Measurements from ENCODE around the gene GOSR2.
"Not testable (repeated sequence)": the region's sequence is repeated elsewhere in the genome, so short reads cannot be mapped to it uniquely, and the experiment has no call there.

Gene GOSR2

GRCh38 chr17:46894024-46894423 is 28.9 kb upstream of the GOSR2 start:
- DNase-seq (ENCODE audit: low read depth in 2 of 2): no peak

GRCh38 chr17:46894476-46895151 is 28.3 kb upstream of the GOSR2 start:
- DNase-seq (ENCODE audit: low read depth in 2 of 2): no peak

GRCh38 chr17:46895171-46895570 is 27.8 kb upstream of the GOSR2 start:
- DNase-seq (ENCODE audit: low read depth in 2 of 2): no peak

- no peak for DNase-seq (ENCODE audit: low read depth in 2 of 2)
These were observed 26.0 kb upstream of the GOSR2 start for GRCh38 chr17:46896991-46897390.

- DNase-seq (ENCODE audit: low read depth in 2 of 2): no peak
These were observed 24.6 kb upstream of the GOSR2 start for GRCh38 chr17:46898364-46898763.

GRCh38 chr17:46898860-46899259 is 24.1 kb upstream of the GOSR2 start:
- no peak for DNase-seq (ENCODE audit: low read depth in 2 of 2)

- DNase-seq (ENCODE audit: low read depth in 2 of 2): no peak
These were observed 21.7 kb upstream of the GOSR2 start for GRCh38 chr17:46901291-46901690.

- no peak for DNase-seq (ENCODE audit: low read depth in 2 of 2)
These were observed 18.9 kb upstream of the GOSR2 start for GRCh38 chr17:46903762-46904672.

GRCh38 chr17:46908068-46908737 is 14.8 kb upstream of the GOSR2 start:
- DNase-seq (ENCODE audit: low read depth in 2 of 2): no peak

- no peak for DNase-seq (ENCODE audit: low read depth in 2 of 2)
These were observed 12.6 kb upstream of the GOSR2 start for GRCh38 chr17:46910179-46910927.

GRCh38 chr17:46911311-46911710 is 11.6 kb upstream of the GOSR2 start:
- DNase-seq (ENCODE audit: low read depth in 2 of 2): no peak

GRCh38 chr17:46915596-46915995 is 7.4 kb upstream of the GOSR2 start:
- DNase-seq (ENCODE audit: low read depth in 2 of 2): no peak

GRCh38 chr17:46916211-46916610 is 6.7 kb upstream of the GOSR2 start:
- DNase-seq (ENCODE audit: low read depth in 2 of 2): no peak

GRCh38 chr17:46916623-46917022 is 6.3 kb upstream of the GOSR2 start:
- no peak for DNase-seq (ENCODE audit: low read depth in 2 of 2)

- no peak for DNase-seq (ENCODE audit: low read depth in 2 of 2)
These were observed 5.9 kb upstream of the GOSR2 start for GRCh38 chr17:46917041-46917440.

- DNase-seq (ENCODE audit: low read depth in 2 of 2): no peak
These were observed 5.4 kb upstream of the GOSR2 start for GRCh38 chr17:46917516-46917915.

- not testable (repeated sequence) for DNase-seq (ENCODE audit: low read depth in 2 of 2)
These were observed 998 bp upstream of the GOSR2 start for GRCh38 chr17:46921962-46922361.

- DNase-seq (ENCODE audit: low read depth in 2 of 2): no peak
These were observed 515 bp upstream of the GOSR2 start for GRCh38 chr17:46922487-46922803.

GRCh38 chr17:46925185-46925868 is 2.4 kb downstream of the GOSR2 start:
- DNase-seq (ENCODE audit: low read depth in 2 of 2): no peak

GRCh38 chr17:46928467-46929261 is 5.7 kb downstream of the GOSR2 start:
- no peak for DNase-seq (ENCODE audit: low read depth in 2 of 2)

GRCh38 chr17:46929413-46929812 is 6.5 kb downstream of the GOSR2 start:
- DNase-seq (ENCODE audit: low read depth in 2 of 2): no peak

All from stimulated activated CD4-positive, alpha-beta T cell treated with anti-CD3 and anti-CD28 coated beads, Interleukin-1b, Interleukin-23, amount 100 ng/mL, for 4 hours (primary cell).